ELF-1 (cell line): ENCODE data around the gene GOLPH3L.
"Not testable (repeated sequence)": the region's sequence is repeated elsewhere in the genome, so short reads cannot be mapped to it uniquely, and the experiment has no call there.

Source experiments
- DNase-seq: peaks from one replicate; pipeline ENCODE4 v3.0.0-alpha.2; 2016; ENCODE audit warnings: low read depth, low spot score

Gene GOLPH3L

DNA sequence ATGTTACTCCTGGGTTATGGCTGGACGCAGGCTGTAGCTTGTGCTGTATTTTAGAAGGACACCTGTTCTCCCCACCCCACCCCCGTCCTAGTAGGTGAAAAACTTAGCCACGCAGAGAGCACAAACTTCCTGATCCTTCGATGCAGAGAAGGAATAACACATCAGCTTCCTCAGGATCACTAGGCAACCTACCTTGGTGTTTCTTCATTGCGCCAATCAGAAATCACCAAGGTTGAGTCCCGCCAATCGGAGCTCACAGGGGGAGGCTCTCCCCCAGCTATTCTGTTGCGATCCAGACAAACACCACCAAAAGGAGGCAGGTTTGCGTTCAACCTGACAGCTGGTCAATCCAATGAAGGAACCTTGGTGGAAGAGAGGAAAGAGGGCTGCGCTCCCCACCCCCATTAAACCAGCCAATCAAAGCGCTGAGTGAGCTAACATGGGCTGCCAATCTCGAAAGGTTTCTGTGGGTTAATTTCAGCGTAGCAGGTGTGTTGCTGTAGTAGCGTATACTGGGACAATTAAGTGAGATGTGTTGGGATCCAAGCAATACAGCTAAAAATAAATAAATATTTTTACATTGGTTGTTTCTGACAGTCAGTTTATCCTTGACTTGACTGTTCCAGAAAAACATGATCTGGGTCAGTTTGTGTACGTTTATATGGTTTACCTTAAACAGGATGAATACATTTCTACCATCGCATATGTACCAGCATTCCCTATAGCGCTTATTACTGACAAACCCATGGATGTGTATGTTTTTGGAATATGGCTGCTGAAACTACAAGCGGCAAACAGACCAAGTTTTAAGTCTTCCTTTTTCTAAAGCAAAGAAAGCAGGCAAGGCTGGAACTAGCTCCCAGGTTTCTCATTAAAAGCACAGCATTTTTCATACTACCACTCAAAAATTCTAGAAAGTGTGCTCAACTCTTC is at the start of gene GOLPH3L:
TSS of gene GOLPH3L (minus strand) at position 160 of the 933 bp plus-strand sequence. CDS start 2,316 bp downstream, outside the sequence.
- DNase-seq: peak; percentile 99

DNA sequence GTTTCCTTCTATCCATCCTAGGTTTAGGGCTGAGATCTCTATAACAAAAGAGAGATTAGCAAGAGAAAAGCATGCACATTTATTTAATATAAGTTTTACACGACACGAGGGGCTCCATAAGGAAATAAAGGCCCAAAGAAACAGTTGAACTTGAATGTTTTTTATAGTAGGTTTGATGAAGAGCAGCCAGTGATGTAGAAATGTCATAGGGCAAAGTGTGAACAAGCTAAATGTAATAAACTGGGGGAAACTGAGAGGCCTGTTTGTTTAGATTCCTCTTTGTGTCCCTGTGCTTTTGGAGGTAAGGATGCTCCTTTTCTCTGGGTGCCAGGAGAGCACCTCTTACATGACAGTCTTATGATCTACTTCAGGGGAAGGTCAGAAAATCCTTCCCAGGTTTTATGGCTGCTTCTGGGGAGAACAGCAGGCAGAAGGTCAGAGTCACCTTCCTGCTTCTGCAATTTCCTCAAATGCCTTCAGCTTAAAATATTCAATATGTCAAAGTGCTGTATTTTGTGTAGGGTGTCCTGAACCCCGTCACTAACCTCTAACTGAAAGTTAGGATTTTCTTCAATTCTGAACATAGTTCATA is 33.3 kb upstream of the GOLPH3L start:
- DNase-seq: no peak

DNA sequence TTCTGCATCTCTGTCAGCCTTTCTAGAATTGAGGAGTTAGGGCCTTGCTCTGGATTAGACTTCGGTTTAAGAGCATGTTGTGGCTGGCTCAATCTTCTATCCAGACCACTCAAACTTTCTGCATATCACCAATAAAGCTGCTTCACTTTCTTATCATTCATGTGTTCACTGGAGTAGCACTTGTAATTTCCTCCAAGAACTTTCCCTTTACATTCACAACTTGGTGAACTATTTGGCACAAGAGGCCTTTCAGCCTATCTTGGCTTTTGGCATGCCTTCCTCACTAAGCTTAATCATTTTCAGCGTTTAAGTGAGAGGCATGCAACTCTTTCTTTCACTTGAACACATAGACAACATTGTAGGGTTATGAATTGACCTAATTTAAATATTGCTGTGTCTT is 27.4 kb upstream of the GOLPH3L start:
- DNase-seq: no peak

DNA sequence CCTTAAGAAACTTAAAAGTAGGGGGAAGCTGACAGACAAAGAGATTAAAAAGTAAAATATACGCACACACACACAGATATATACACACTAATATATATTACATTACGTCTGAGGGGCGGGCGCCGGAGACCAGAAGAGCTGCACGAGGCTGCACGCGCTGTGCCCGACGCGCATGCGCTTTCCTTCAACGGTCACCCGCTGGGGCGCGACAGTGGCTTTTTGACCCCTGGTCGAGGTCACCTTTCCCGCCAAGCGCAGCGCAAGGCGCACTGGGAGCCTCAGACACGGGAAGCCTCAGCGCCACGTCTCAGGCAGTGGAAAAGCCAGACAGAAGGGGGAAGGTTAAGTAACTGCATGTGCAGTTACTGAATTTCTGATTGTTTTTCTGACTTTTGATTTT is 23.7 kb upstream of the GOLPH3L start, which contains the start of gene HORMAD1:
TSS of gene HORMAD1 (minus strand) at position 193 of the 400 bp plus-strand sequence. CDS start 1,390 bp downstream, outside the sequence.
- DNase-seq: no peak

DNA sequence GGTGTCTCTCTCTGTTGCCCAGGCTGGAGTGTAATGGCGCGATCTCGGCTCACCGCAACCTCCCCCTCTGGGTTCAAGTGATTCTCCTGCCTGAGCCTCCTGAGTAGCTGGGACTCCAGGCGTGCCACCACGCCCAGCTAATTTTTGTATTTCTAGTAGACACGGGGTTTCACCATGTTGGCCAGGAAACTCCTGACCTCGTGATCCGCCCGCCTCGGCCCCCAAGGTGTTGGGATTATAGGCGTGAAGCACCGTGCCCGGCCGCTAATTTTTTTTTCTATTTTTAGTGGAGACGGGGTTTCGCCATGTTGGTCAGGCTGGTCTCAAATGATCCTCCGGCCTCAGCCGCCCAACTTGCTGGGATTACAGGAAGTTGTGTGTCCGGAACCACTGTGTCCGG is 23.1 kb upstream of the GOLPH3L start:
- DNase-seq: no peak

DNA sequence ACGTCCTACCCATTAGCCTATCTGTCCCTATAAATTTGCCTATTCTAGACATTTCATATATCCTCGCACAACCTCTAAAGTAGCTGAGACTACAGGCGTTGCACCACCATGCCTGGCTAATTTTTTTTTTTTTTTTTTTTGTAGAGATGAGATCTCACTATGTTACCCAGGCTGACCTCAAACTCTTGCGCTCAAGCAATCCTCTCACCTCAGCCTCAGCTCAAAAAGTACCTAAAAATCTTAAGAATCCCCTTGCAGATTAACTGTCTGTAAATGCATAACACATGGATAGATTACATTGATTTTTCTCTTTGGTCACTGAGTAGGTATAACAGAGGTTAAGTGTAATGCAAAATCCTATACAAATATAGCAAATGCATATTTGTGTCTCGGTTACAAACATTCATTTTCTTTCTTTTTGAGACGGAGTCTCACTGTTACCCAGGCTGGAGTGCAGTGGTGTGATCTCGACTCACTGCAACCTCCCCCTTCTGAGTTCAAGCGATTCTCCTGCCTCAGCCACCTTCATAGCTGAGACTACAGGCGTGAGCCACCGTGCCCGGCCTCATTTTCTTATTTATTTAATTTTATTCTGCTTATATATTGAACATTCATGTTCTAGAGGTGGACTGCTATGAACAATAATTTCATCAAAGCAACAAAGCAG is 21.4 kb upstream of the GOLPH3L start:
- no peak for DNase-seq

DNA sequence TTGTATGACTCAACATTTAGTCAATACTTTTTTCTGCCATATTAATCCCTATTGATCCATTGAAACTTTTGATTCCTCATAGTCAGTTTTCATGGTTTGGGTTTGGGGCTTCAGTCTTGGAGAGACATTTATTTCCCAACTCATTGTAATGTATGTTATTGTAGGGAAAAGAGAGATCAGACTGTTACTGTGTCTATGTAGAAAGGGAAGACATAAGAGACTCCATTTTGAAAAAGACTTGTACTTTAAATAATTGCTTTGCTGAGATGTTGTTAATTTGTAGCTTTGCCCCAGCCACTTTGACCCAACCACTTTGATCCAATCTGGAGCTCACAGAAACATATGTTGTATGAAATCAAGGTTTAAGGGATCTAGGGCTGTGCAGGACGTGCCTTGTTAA is 12.1 kb upstream of the GOLPH3L start:
- not testable (repeated sequence) for DNase-seq

DNA sequence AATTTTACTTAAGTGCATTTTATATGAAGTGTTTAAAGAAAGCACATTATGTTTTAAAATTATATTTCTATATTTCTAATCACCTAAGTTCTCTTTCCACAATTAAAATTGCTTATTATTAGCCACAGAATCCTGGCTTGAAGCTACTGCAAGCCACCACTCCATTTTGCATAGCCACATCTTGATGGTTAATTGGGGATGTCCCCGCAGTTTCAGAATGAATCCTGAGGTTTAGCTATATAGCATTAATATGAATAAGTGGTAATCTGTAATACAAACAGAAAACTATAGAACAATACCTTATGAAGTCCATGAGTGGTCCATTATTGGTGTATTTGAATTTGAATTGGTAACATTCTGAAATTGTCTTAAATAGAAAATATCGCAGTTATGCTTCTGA is 11.6 kb upstream of the GOLPH3L start:
- no peak for DNase-seq

DNA sequence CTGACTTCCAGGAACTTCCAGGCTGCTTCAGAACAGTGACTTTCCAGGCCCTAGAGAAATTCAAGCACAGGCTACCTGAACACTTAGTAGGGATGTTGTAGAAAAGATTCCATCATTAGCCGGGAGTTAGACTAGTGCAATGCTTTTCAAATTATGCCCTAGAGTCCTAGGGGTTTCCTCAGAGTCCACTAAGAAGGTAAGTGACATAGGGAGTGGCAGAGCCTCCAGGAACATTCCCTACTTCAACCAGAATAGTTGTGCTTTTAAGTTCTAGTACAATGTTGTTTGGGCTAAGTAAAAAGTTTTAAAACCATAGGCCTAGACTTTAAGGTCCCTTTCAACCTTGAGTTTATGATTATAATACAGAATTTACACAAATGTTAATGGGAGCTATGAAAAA is 9.1 kb upstream of the GOLPH3L start:
- no peak for DNase-seq

DNA sequence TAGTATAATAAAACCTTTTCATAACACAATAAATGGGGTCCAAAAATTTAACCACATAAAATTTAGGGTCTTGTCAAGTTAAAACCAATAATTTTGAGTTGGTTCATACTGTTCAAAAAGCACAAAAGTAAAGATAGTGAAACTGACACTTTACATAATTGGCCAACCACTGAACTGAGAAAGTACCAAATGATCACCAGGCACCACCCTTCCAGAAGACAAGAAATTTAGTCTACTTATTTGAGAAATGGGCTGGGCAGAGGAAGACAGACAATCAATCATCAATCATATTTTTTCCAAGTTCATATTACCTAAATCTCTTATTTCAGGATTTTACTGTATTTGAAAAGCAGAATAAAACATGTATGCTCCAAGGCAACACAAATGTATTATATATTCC is 6.5 kb upstream of the GOLPH3L start:
- DNase-seq: no peak

DNA sequence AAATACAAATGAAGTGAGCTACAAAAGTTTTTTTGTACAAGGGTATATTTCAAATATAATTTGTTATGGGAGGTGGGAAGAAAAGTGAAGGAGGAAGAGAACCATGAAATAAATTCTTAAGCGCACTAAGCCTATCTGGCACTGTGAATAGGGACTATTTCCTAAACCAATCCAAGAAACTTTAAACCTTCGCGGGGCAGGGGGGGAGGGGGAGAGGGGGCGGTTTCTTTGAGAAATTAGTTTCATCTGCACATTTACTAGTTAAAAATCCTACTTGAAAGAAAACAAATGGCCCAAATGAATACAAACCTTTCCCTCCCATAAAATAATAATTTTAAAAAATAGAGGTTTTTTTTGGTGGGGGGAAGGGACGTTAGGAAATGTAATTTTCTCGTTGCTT is 364 bp downstream of the GOLPH3L start:
- DNase-seq: no peak

DNA sequence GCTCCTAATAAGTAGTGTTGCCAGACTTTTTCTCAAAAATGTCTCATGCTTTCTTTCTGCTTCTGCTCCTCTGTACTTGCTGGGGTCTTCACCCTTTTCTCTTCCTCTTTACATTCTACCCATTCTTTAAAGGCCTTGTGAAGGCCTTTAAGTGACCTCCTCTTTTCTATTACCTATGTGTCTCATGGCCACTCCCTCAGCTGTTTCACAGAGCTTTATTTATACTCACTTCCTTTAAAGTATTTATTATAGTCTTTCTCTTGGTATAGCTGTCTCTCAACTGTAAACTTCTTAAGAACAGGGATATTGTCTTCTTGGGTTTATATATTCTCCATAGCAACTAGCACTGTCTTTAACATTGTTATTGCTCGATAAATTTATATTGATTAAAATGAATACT is 792 bp downstream of the GOLPH3L start:
- no peak for DNase-seq

DNA sequence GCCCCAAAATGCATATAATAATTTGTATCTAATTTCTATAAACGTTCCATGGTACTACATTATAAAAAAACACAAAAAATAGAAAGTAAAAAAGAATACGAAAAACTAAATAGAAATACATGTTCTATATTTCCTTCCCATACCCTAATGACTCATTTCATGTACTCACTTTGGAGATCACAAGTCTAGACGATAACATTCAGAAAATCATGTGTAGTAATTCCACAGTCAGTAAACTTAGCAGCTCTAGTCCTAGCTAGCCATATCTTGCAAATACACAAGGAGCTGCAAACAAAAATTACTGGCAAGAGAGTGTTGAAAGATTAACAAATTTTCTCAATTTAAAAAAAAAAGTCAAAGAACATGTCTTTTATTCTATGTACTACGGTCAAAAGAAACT is 1.4 kb downstream of the GOLPH3L start:
- DNase-seq: no peak

DNA sequence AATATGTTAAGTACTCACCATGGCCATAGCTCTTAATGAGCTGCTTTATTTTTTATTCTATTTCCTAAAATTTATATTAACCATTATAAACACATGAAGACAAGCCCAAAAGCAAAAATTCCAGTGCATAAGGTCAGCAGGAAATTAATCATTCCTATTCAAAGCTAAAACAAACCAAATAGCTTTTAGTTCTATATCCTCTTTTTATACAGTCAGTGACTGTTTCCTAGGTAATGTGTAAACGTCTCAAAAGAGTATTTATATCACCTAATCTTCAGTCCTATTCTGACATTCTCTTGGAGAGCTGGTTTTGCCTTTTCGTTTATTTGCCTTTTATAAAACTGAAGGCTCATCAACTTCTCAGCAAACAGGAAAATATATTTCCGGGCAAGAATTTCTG is 4.2 kb downstream of the GOLPH3L start:
- no peak for DNase-seq

DNA sequence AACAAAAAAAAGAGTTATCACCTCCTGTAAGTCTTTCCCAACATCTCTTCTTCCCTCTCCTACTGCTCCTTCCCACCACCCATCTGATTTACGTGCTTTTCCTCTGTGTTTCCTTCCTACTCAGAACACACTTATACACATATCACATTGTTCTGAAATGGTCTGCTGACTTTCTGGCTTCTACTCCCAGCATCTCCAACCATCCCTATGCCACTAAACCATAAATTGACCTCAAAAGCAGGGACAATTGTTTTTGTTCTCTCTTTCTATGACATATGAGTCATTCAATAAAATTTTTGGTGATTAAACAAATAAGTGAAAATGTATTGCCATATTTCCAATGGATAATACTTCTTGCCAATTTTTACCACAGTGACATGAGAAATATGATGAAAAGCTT is 8.2 kb downstream of the GOLPH3L start:
- no peak for DNase-seq

DNA sequence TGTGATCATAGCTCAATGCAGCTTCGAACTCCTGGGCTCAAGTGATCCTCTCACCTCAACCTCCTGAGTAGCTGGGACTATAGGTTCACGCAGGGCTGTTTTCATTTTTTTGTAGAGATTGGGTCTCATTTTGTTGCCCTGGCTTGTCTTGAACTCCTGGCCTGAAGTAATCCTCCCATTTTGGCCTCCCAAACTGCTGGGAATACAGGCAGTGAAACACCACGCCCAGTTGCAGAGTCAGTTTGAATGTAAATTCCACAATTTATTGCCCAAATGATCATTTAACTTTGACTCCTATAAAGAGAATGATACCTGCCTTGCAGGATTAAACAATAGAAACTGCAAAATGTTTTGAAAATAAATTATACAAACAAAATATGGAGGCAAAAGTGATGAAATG is 10.7 kb downstream of the GOLPH3L start:
- DNase-seq: no peak

DNA sequence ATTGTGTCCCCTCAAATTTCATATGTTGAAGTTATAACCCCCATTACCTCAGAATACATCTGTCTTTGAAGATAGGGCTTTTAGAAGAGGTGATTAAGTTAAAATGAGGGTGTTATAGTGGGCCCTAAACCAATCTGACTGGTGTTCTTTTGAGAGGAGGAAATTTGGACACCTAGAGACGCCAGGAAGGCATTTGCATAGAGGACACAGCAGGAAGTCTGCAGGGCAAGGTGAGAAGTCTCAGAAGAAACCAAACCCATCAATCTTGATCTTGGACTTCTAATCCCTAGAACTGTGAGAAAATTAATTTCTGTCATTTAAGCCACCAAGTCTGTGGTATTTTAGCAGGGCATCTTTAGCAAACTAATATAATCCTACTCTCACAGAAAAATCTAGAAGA is 13.0 kb downstream of the GOLPH3L start:
- peak; percentile 6 for DNase-seq

DNA sequence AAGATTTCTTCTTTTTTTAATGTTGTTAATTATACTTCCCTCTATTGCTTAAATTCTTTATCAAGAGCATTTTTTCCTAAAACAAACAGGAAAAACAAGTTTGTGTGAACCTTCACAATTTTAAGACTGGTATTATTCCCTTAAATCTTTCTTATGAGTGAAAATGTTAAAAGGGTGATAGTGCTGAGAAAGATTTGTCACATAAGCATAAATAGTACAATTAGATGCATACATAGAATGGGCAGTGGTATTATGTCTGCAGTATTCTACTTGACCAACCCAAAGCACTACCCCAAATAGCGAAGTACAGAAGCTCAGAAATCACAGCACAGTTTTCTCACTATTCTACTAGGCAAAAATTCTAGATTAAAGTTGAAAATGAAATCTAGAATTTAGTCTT is 18.0 kb downstream of the GOLPH3L start:
- no peak for DNase-seq

DNA sequence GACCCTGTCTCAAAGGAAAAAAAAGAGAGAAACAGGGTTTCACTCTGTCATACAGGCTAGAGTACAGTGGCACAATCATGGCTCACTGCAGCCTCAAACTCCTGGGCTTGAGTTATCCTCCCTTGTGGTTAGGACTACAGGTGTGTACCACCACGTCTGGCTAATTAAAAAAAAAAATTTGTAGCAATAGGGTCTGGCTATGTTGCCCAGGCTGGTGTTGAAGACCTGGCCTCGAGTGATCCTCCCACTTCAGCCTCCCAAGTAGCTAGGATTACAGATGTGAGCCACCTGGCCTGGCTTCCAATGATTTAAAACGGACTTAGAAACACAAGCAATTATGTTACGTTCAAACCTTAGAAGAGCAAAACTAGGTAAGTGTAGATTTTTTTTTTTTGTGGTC is 22.1 kb downstream of the GOLPH3L start:
- DNase-seq: no peak

DNA sequence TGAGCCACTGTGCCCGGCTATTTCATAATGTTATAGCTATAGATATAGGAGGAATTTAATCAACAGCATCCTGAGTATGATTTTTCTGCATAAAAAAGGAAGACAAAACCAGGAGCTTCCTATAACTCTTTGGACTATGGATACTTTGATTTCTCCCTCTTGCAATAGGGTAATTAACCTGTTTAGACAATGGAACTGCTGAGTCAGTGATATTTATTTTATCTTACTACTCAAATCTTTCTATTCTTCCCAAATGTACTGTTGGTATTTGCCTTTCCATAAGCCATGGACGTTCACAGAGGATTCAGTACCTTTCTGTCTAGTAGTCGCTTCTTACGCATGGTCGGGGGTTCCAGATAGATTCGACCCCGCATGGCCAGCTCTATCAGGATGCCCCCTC is 33.6 kb downstream of the GOLPH3L start:
- no peak for DNase-seq

DNA sequence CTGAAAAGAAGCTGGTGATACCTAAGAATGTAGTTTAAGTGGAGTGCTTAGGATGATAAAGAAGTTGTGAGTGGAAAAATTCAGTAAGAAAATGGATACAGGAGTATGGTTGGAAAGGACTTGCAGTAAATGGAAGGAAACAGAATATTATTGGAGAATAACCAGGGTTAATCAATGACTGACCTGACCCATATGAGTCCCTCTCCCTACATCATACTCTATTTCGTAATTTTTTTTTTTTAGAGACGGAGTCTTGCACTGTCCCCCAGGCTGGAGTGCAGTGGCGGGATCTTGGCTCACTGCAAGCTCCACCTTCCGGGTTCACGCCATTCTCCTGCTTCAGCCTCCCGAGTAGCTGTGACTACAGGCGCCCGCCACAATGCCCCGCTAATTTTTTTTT is 34.1 kb downstream of the GOLPH3L start:
- no peak for DNase-seq

DNA sequence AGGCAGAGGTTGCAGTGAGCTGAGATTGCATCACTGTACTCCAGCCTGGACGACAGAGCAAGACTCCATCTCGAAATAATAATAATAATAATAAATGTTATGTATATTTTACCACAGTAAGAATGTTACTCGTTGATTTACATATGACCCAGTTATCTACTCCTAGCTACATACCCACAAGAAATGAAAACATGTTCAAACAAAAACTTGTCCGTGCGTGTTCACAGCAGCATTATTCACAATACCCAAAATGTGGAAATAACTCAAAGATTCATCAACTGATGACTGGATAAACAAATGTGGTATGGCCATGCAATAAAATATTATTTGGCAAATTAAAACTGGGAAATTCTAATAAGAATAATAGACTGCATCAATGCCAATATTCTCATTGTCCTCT is 35.8 kb downstream of the GOLPH3L start:
- DNase-seq: no peak

DNA sequence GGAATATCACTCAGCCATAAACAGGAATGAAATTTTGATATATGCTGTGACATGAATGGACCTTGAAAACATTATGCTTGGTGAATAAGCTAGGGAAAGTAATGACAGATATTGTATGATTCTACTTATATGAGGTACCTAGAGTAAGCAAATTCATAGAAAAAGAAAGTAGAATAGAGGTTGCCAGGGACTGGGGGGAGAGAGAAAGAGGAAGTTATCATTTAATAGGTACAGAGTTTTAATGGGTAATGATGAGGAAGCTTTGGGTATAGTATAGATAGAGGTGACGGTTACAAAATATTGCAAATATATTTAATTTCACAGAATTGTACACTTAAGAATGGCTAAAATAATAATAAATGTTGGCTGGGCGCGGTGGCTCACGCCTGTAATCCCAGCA is 36.4 kb downstream of the GOLPH3L start:
- no peak for DNase-seq
